ENCODE measurements around the gene ZCWPW1.
"Not testable (repeated sequence)": the region's sequence is repeated elsewhere in the genome, so short reads cannot be mapped to it uniquely, and the experiment has no call there.

GRCh38 chr7:100365998-100366367, 62.5 kb downstream of the ZCWPW1 start:
- TF ChIP-seq ARNTL (CRISPR knock-in tag; IDR thresholded peaks at IDR 0.05; ENCODE audit: borderline replicate concordance, low read depth); PPARA (CRISPR knock-in tag; IDR thresholded peaks at IDR 0.05; ENCODE audit: borderline replicate concordance); ESRRG (CRISPR knock-in tag; IDR thresholded peaks at IDR 0.05); POU6F1 (CRISPR knock-in tag; IDR thresholded peaks at IDR 0.05; ENCODE audit: borderline replicate concordance, low read depth): not testable (repeated sequence)
